ENCODE measurements around the gene CA9. TPM values are rescaled to one million over a fixed set of nuclear protein-coding genes. Genes with fewer than 3 reads are reported as not detected.

CA9 gene
- total and polyA plus RNA-seq, 2 experiments from 2014 or later: 1.1 TPM; not detected in 1

DNA sequence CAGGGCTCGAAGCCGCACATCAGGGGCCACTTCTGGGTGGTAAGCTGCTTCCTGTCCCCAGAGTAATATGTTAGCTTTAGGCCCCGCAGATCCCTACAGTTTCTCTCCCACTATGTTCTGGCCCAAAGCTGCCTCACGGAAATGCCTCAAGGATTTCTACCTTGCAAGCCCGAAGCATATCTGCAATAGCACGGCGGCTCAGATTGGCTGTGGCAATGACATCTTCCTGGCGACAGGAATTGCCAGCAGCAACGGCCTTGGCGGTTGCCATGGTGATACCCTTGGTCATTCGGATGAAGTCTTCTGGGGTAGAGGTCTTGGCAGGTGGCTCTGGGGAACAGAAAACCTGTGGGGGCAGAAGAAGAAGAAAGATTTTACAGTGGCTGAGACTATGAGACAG is 26.3 kb downstream of the CA9 start:
- H4K20me1 ChIP-seq (replicated peaks; ENCODE audit: insufficient read depth): no peaks in the 10 kb centered on the region
- no peaks in the 10 kb centered on the region for H3K4me1 Mint-ChIP-seq
- no peak overlapping the region for H3K4me3 Mint-ChIP-seq
- H3K36me3 ChIP-seq (ENCODE audit: insufficient read depth): peaks cover 31% of the 10 kb centered on the region; the same call in 1 of the 2 replicates
- DNase-seq (ENCODE audit: low spot score) (peak; percentile 42), ATAC-seq (no peak)
- peaks cover 6% of the 10 kb centered on the region for H3F3A ChIP-seq (replicated peaks; ENCODE audit: low read depth)
- H2AFZ ChIP-seq: no peak overlapping the region
- H3K79me2 ChIP-seq (replicated peaks; ENCODE audit: insufficient read depth): no peaks in the 10 kb centered on the region
- H3K4me1 ChIP-seq (ENCODE audit: insufficient read depth): no peaks in the 10 kb centered on the region
- no peak overlapping the region for H3K27ac Mint-ChIP-seq
- no peaks in the 10 kb centered on the region; the same call in none of the 3 replicates for H3K36me3 Mint-ChIP-seq (ENCODE audit: low read depth)
- no peaks in the 10 kb centered on the region for H3K9me3 Mint-ChIP-seq
- no peaks in the 10 kb centered on the region for H3K9me2 ChIP-seq (ENCODE audit: insufficient read depth)
- H3K27ac ChIP-seq (ENCODE audit: low read depth): no peak overlapping the region
- H3K27me3 Mint-ChIP-seq (ENCODE audit: insufficient read depth, low read depth, poor library complexity): peaks cover 10% of the 10 kb centered on the region
- H3K4me3 ChIP-seq: no peak overlapping the region
- H3K27me3 ChIP-seq (ENCODE audit: insufficient read depth): no peaks in the 10 kb centered on the region
- TF ChIP-seq CREB1 (CRISPR knock-in tag; IDR thresholded peaks at IDR 0.05; ENCODE audit: low read depth): no peak
- TF ChIP-seq, protein P1, sequence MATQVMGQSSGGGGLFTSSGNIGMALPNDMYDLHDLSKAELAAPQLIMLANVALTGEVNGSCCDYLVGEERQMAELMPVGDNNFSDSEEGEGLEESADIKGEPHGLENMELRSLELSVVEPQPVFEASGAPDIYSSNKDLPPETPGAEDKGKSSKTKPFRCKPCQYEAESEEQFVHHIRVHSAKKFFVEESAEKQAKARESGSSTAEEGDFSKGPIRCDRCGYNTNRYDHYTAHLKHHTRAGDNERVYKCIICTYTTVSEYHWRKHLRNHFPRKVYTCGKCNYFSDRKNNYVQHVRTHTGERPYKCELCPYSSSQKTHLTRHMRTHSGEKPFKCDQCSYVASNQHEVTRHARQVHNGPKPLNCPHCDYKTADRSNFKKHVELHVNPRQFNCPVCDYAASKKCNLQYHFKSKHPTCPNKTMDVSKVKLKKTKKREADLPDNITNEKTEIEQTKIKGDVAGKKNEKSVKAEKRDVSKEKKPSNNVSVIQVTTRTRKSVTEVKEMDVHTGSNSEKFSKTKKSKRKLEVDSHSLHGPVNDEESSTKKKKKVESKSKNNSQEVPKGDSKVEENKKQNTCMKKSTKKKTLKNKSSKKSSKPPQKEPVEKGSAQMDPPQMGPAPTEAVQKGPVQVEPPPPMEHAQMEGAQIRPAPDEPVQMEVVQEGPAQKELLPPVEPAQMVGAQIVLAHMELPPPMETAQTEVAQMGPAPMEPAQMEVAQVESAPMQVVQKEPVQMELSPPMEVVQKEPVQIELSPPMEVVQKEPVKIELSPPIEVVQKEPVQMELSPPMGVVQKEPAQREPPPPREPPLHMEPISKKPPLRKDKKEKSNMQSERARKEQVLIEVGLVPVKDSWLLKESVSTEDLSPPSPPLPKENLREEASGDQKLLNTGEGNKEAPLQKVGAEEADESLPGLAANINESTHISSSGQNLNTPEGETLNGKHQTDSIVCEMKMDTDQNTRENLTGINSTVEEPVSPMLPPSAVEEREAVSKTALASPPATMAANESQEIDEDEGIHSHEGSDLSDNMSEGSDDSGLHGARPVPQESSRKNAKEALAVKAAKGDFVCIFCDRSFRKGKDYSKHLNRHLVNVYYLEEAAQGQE (IDR thresholded peaks at IDR 0.05; ENCODE audit: unreplicated experiment): no peak
- no peak for TF ChIP-seq CTCF (conservative IDR thresholded peaks at IDR 0.05; ENCODE audit: low read depth in 2 of 2)
- TF ChIP-seq ZNF331 (CRISPR knock-in tag; IDR thresholded peaks at IDR 0.05; ENCODE audit: low read depth): no peak
- no peak for TF ChIP-seq NANOG (IDR thresholded peaks at IDR 0.05; ENCODE audit: borderline replicate concordance)
- no peak for TF ChIP-seq EZH2 (IDR thresholded peaks at IDR 0.05; ENCODE audit: low read depth, unreplicated experiment)
- no peak for TF ChIP-seq EZH2phosphoT487 (IDR thresholded peaks at IDR 0.05; ENCODE audit: unreplicated experiment)
- TF ChIP-seq STAT1 (IDR thresholded peaks at IDR 0.05; ENCODE audit: unreplicated experiment): no peak
- no peak for TF ChIP-seq JUNB (IDR thresholded peaks at IDR 0.05; ENCODE audit: unreplicated experiment)
- TF ChIP-seq POLR2AphosphoS5 (IDR thresholded peaks at IDR 0.05; ENCODE audit: low read depth): no peak
- TF ChIP-seq ZNF114 (CRISPR knock-in tag; IDR thresholded peaks at IDR 0.05): no peak
- no peak overlapping the region for H3K4me2 ChIP-seq

DNA sequence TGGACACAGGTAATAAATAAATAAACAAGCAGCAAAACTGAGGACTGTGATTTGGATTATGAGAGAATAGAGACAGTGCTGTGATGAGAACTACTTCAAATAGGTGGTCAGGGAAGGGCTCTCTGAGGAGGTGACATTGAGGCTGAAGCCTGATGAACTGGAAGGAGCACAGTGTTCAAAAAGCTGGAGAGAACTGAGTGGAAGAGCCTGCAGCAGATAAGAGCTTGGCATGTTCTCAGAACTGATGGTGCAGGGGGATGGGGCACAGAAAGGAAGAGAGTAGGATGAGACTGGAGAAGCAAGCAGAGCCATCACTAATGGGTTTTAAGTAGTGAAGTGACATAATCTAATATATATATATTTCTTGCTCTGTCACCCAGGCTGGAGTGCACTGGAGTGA is 27.2 kb downstream of the CA9 start:
- Histone ChIP-seq H3K4me2 (no peak overlapping the region), H3K79me2 (replicated peaks; ENCODE audit: insufficient read depth) (no peaks in the 10 kb centered on the region), H3K36me3 (ENCODE audit: insufficient read depth) (peaks cover 31% of the 10 kb centered on the region; the same call in 1 of the 2 replicates), H4K20me1 (replicated peaks; ENCODE audit: insufficient read depth) (no peaks in the 10 kb centered on the region), H3K27me3 (ENCODE audit: insufficient read depth) (no peaks in the 10 kb centered on the region), H3K4me3 (no peak overlapping the region), H2AFZ (no peak overlapping the region), H3K27ac (ENCODE audit: low read depth) (no peak overlapping the region), H3K4me1 (ENCODE audit: insufficient read depth) (no peaks in the 10 kb centered on the region), H3K9me2 (ENCODE audit: insufficient read depth) (no peaks in the 10 kb centered on the region), H3F3A (replicated peaks; ENCODE audit: low read depth) (peaks cover 6% of the 10 kb centered on the region)
- Mint-ChIP-seq H3K4me3 (no peak overlapping the region), H3K36me3 (ENCODE audit: low read depth) (peaks cover 6% of the 10 kb centered on the region), H3K27ac (no peak overlapping the region), H3K4me1 (no peaks in the 10 kb centered on the region), H3K9me3 (no peaks in the 10 kb centered on the region), H3K27me3 (ENCODE audit: insufficient read depth, low read depth, poor library complexity) (peaks cover 10% of the 10 kb centered on the region)
- ATAC-seq (no peak), DNase-seq (ENCODE audit: low spot score) (no peak)
- no peak for TF ChIP-seq ZNF462 (CRISPR knock-in tag; IDR thresholded peaks at IDR 0.05)
- TF ChIP-seq EZH2 (IDR thresholded peaks at IDR 0.05; ENCODE audit: low read depth, unreplicated experiment): no peak
